ENCODE measurements around the gene SLC2A3. TPM values are rescaled to one million over a fixed set of nuclear protein-coding genes. Genes with fewer than 3 reads are reported as not detected.
"Not testable (repeated sequence)": the region's sequence is repeated elsewhere in the genome, so short reads cannot be mapped to it uniquely, and the experiment has no call there.

Gene SLC2A3
- polyA plus RNA-seq, 2 of the 4 experiments (the other 2 are of a cell fraction) = 13.3 to 52.4 TPM

DNA sequence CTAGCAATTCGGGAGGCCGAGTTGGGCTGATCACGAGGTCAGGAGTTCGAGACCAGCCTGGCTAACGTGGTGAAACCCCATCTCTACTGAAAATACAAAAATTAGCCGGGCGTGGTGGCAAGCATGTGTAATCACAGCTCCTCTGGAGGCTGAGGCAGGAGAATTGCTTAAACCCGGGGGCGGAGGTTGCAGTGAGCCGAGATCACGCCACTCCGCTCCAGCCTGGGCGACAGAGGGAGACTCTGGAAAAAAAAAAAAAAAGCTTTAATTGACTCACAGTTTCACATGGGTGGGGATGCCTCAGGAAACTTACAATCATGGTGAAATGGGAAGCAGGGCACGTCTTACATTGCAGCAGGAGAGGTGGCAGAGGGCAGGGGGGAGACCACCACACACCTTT, 30.6 kb upstream of the SLC2A3 start:
- CTCF ChIA-PET = interaction anchor here (1.0 to 1.7 kb wide), 3 partner anchors 29 to 107 kb away, joined by 3 to 9 read pairs (median 8); no protein-coding TSS in a partner anchor
- FAIRE-seq = no peak
- no peak for TF ChIP-seq PBX3 (IDR thresholded peaks at IDR 0.05)
- TF ChIP-seq CEBPB (IDR thresholded peaks at IDR 0.05) = no peak
- no peak for TF ChIP-seq FOXS1 (CRISPR knock-in tag; IDR thresholded peaks at IDR 0.05)
- no peak for TF ChIP-seq MYC (IDR thresholded peaks at IDR 0.05; ENCODE audit: borderline replicate concordance, low read length)
- no peak for TF ChIP-seq JUNB (IDR thresholded peaks at IDR 0.05)
- no peak for TF ChIP-seq FOSL2 (IDR thresholded peaks at IDR 0.05)
- TF ChIP-seq FOSL2 (CRISPR knock-in tag; IDR thresholded peaks at IDR 0.05) = no peak
- TF ChIP-seq, protein P1, sequence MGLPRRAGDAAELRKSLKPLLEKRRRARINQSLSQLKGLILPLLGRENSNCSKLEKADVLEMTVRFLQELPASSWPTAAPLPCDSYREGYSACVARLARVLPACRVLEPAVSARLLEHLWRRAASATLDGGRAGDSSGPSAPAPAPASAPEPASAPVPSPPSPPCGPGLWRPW (IDR thresholded peaks at IDR 0.05) = no peak
- TF ChIP-seq, protein P2, sequence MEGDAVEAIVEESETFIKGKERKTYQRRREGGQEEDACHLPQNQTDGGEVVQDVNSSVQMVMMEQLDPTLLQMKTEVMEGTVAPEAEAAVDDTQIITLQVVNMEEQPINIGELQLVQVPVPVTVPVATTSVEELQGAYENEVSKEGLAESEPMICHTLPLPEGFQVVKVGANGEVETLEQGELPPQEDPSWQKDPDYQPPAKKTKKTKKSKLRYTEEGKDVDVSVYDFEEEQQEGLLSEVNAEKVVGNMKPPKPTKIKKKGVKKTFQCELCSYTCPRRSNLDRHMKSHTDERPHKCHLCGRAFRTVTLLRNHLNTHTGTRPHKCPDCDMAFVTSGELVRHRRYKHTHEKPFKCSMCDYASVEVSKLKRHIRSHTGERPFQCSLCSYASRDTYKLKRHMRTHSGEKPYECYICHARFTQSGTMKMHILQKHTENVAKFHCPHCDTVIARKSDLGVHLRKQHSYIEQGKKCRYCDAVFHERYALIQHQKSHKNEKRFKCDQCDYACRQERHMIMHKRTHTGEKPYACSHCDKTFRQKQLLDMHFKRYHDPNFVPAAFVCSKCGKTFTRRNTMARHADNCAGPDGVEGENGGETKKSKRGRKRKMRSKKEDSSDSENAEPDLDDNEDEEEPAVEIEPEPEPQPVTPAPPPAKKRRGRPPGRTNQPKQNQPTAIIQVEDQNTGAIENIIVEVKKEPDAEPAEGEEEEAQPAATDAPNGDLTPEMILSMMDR (IDR thresholded peaks at IDR 0.05) = no peak
- TF ChIP-seq ZNF302 (CRISPR knock-in tag; IDR thresholded peaks at IDR 0.05) = no peak
- no peak for TF ChIP-seq NFE2L2 (conservative IDR thresholded peaks at IDR 0.05; ENCODE audit: low read length)
- no peak for TF ChIP-seq EHF (CRISPR knock-in tag; IDR thresholded peaks at IDR 0.05)
- TF ChIP-seq GATA3 (IDR thresholded peaks at IDR 0.05; ENCODE audit: borderline replicate concordance) = no peak
- no peak for TF ChIP-seq HOXB13 (CRISPR knock-in tag; IDR thresholded peaks at IDR 0.05; ENCODE audit: low read depth)
- TF ChIP-seq MAZ (IDR thresholded peaks at IDR 0.05; ENCODE audit: borderline replicate concordance, low read depth, low read length) = no peak

DNA sequence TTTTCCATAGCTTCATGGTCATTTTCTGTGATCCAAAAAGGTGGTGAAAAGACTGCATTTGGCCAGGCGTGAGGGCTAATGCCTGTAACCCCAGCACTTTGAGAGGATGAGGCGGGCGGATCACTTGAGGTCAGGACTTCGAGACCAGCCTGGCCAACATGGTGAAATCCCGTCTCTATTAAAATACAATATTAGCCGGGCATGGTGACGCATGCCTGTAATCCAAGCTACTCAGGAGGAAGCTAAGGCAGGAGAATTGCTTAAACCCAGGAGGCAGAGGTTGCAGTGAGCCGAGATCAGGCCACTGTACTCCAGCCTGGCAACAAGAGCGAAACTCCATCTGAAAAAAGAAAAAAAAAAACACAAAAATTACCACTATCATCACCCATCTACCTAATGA, 28.7 kb upstream of the SLC2A3 start:
- DNase-seq (ENCODE audit: low read depth in 1 of 2, low spot score in 1 of 2); H3K4me2 ChIP-seq; FAIRE-seq; ATAC-seq; POLR2A ChIA-PET; H3K4me3 ChIP-seq; H3K9me3 ChIP-seq; H3K27ac ChIP-seq: not testable (repeated sequence)
- CTCF ChIA-PET = interaction anchor here (0.6 to 6.4 kb wide), 4 partner anchors 27 to 69 kb away, joined by 3 to 66 read pairs (median 20); partner anchors contain the start of gene SLC2A3
- peaks cover 14% of the 10 kb centered on the region for H3K4me1 ChIP-seq
- 89% methylated on average over 9 of the region's 9 CpGs for WGBS (ENCODE audit: missing lambda C conversion rate)

More for the DNA sequence above, 30.6 kb upstream of the SLC2A3 start:
- Histone ChIP-seq H3K27ac (0 out of 6 replicates have a peak overlapping the region, but pooled peaks of 1 of the 2 experiments have one; percentile 22), H3K4me2 (no peak overlapping the region), H3K9me3 (no peaks in the 10 kb centered on the region), H3K4me1 (peaks cover 11% of the 10 kb centered on the region), H3K4me3 (no peak overlapping the region)
- 83% methylated on average over 14 of the region's 14 CpGs for WGBS (ENCODE audit: missing lambda C conversion rate)
- no peak for ATAC-seq
- no peak for DNase-seq (ENCODE audit: low read depth in 1 of 2, low spot score in 1 of 2)
- POLR2A ChIA-PET = interaction anchor here (0.7 kb wide), 1 partner anchor 144 kb away, joined by 6 read pairs; no protein-coding TSS in a partner anchor

DNA sequence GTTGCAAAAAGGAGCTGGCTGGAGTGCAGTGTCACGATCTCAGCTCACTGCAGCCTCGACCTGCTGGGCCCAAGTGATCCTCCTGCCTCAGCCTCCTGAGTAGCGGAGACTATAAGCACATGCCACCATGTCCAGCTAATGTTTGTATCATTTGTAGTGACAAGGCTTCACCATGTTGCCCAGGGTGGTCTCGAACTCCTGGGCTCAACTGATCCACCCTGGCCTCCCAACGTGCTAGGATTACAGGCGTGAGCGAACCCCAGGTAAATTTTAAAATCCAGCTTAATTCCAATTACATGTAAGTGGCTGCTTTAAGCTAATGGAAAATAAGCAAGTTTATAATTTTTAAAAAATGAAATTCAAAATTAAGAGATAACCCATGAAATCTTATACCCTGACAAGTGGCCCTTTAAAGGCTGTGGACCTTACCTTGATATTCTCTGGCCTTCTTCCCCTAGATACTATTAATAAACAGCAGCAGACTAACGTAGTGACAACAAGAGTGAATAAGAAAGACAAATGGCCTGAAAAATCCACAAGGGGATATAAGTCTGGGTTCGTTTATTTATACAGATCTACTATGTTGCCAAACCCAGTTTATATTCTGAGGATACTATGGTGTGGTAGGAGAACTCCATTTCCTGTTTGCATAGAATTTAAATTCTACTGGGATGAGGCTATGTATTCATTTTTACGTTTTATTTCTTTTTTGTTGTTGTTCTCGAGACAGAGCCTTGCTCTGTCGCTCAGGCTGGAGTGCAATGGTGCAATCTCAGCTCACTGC, 25.6 kb upstream of the SLC2A3 start:
- DNase-seq (ENCODE audit: low read depth in 1 of 2, low spot score in 1 of 2) = no peak
- POLR2A ChIA-PET = interaction anchor here (1.2 to 2.5 kb wide), 5 partner anchors 9 to 66 kb away, joined by 6 to 127 read pairs (median 12); partner anchors contain the start of gene SLC2A3
- TF ChIP-seq NR3C1 (IDR thresholded peaks at IDR 0.05) (no peak), BHLHE40 (IDR thresholded peaks at IDR 0.05; ENCODE audit: low read depth, low read length) (no peak), CHD4 (IDR thresholded peaks at IDR 0.05; ENCODE audit: borderline replicate concordance) (no peak), RAD21 (conservative IDR thresholded peaks at IDR 0.05 in 1 of 2, IDR thresholded peaks at IDR 0.05 in 1 of 2) (no peak), JUNB (IDR thresholded peaks at IDR 0.05) (no peak), CEBPB (IDR thresholded peaks at IDR 0.05) (no peak), HOXA7 (CRISPR knock-in tag; IDR thresholded peaks at IDR 0.05) (no peak), POLR2A (IDR thresholded peaks at IDR 0.05; ENCODE audit: low read length) (no peak), USF2 (IDR thresholded peaks at IDR 0.05) (no peak), ZC3H11A (IDR thresholded peaks at IDR 0.05) (no peak), ZNF302 (CRISPR knock-in tag; IDR thresholded peaks at IDR 0.05) (no peak), KDM5A (IDR thresholded peaks at IDR 0.05) (no peak), ATOH8 (CRISPR knock-in tag; IDR thresholded peaks at IDR 0.05; ENCODE audit: low read depth) (no peak), HEYL (CRISPR knock-in tag; IDR thresholded peaks at IDR 0.05) (no peak)
- TF ChIP-seq, protein P3, sequence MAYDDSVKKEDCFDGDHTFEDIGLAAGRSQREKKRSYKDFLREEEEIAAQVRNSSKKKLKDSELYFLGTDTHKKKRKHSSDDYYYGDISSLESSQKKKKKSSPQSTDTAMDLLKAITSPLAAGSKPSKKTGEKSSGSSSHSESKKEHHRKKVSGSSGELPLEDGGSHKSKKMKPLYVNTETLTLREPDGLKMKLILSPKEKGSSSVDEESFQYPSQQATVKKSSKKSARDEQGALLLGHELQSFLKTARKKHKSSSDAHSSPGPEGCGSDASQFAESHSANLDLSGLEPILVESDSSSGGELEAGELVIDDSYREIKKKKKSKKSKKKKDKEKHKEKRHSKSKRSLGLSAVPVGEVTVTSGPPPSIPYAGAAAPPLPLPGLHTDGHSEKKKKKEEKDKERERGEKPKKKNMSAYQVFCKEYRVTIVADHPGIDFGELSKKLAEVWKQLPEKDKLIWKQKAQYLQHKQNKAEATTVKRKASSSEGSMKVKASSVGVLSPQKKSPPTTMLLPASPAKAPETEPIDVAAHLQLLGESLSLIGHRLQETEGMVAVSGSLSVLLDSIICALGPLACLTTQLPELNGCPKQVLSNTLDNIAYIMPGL (CRISPR knock-in tag; IDR thresholded peaks at IDR 0.05; ENCODE audit: borderline replicate concordance) = no peak

More for the DNA sequence above, 25.6 kb upstream of the SLC2A3 start:
- Histone ChIP-seq H3K4me2 (peak overlapping the region; percentile 77), H3K4me3 (peak overlapping the region; percentile 44; the same call in 1 of the 3 replicates), H3K4me1 (peaks cover 20% of the 10 kb centered on the region), H3K9me3 (no peaks in the 10 kb centered on the region), H3K27ac (peak overlapping the region; percentile 71 to 81)
- CTCF ChIA-PET = interaction anchor here (0.6 to 6.4 kb wide), 18 partner anchors 10 to 106 kb away, joined by 3 to 66 read pairs (median 5); partner anchors contain the start of gene SLC2A3
- ATAC-seq (no peak), FAIRE-seq (no peak)
- 86% methylated on average over 12 of the region's 12 CpGs for WGBS (ENCODE audit: missing lambda C conversion rate)
